Hepatocyte (in vitro differentiated cells): ENCODE data around the gene GPR22. TPM values are rescaled to one million over a fixed set of nuclear protein-coding genes. Genes with fewer than 3 reads are reported as not detected.

Experiments
- DNase-seq: peaks from one replicate; pipeline ENCODE4 v3.0.0-alpha.2; 2016; ENCODE audit warnings: low spot score
- H2AFZ ChIP-seq: fragments of 200-600 bp; sonication (generic); 2 replicates; pipeline ENCODE4 v1.6.0; 2016; ENCODE audit warnings: antibody characterized with exemption, mild to moderate bottlenecking
- H3K27ac ChIP-seq: fragments of 200-600 bp; sonication (generic); 2 replicates; pipeline ENCODE4 v1.5.1; 2016; ENCODE audit warnings: mild to moderate bottlenecking
- H3K27me3 ChIP-seq: fragments of 200-600 bp; sonication (generic); 2 replicates; pipeline ENCODE4 v1.6.1; 2016
- H3K36me3 ChIP-seq: fragments of 200-600 bp; sonication (generic); replicated peaks from 2 replicates; pipeline ENCODE4 v1.5.1; 2016; ENCODE audit warnings: low read depth; ENCODE audit not compliant: insufficient read depth
- H3K4me1 ChIP-seq: fragments of 200-600 bp; sonication (generic); 2 replicates; pipeline ENCODE4 v1.5.1; 2016; ENCODE audit warnings: mild to moderate bottlenecking, moderate library complexity; ENCODE audit not compliant: insufficient read depth
- H3K4me2 ChIP-seq: fragments of 200-600 bp; sonication (generic); 2 replicates; pipeline ENCODE4 v1.6.0; 2016
- H3K4me3 ChIP-seq: fragments of 200-600 bp; sonication (generic); 2 replicates; pipeline ENCODE4 v1.5.1; 2016; ENCODE audit warnings: mild to moderate bottlenecking
- H3K79me2 ChIP-seq: fragments of 200-600 bp; sonication (generic); 2 replicates; pipeline ENCODE4 v1.6.0; 2017; ENCODE audit warnings: mild to moderate bottlenecking
- H3K9me2 ChIP-seq: fragments of 200-600 bp; sonication (generic); replicated peaks from 2 replicates; pipeline ENCODE4 v1.6.0; 2017; ENCODE audit warnings: mild to moderate bottlenecking; ENCODE audit not compliant: insufficient read depth
- H3K9me3 ChIP-seq: fragments of 200-600 bp; sonication (generic); 2 replicates; pipeline ENCODE4 v1.5.1; 2016; ENCODE audit warnings: low read depth, mild to moderate bottlenecking
- H4K20me1 ChIP-seq: fragments of 200-600 bp; sonication (generic); 2 replicates; pipeline ENCODE4 v1.6.0; 2016; ENCODE audit warnings: mild to moderate bottlenecking; ENCODE audit not compliant: insufficient read depth, poor library complexity, severe bottlenecking
- EZH2 ChIP-seq: fragments of 200-600 bp; sonication (generic); IDR thresholded peaks from 2 replicates; pipeline ENCODE4 v1.6.1; 2016; ENCODE audit warnings: antibody characterized with exemption, mild to moderate bottlenecking, borderline replicate concordance
- EZH2phosphoT487 ChIP-seq: fragments of 200-600 bp; sonication (generic); IDR thresholded peaks from one replicate; pipeline ENCODE4 v1.6.1; 2018; ENCODE audit warnings: antibody characterized with exemption, mild to moderate bottlenecking, low read depth, moderate library complexity; ENCODE audit not compliant: unreplicated experiment, severe bottlenecking
- WGBS: methylation state at CpG from one replicate; pipeline ENCODE4 v1.1.6; 2016; ENCODE audit warnings: low lambda C conversion rate; ENCODE audit errors: missing lambda C conversion rate; 5-methylcytosine and 5-hydroxymethylcytosine counted together
- polyA plus RNA-seq: library from polyadenylated mRNA; unstranded; fragments of >200 nt; fragmentation: Nextera tagmentation; extraction: Ambion mirVana; gene quantifications from 2 replicates; pipeline ENCODE4 v1.2.1, GENCODE V29; 2016
- total RNA-seq: library from RNA; depleted of rRNA; stranded (reverse); fragments of >200 nt; gene quantifications from 2 replicates; pipeline ENCODE4 v1.2.3, GENCODE V29; 2014
- TF ChIP-seq, protein P1 (sequence below): fragments of 200-600 bp; sonication (generic); IDR thresholded peaks from 2 replicates; pipeline ENCODE4 v1.5.1; 2016; ENCODE audit warnings: antibody characterized with exemption, mild to moderate bottlenecking; ENCODE audit not compliant: poor library complexity

Gene GPR22
- total and polyA plus RNA-seq, 2 experiments from 2014 or later: 0.07 to 0.27 TPM

GRCh38 chr7:107486041-107486440 lies 16.2 kb downstream of the GPR22 start:
- WGBS: 94% methylated on average over 3 of the region's 3 CpGs
- H3K9me2 ChIP-seq: no peaks in the 10 kb centered on the region
- no peaks in the 10 kb centered on the region for H4K20me1 ChIP-seq
- H3K4me1 ChIP-seq: no peaks in the 10 kb centered on the region
- TF ChIP-seq EZH2phosphoT487: no peak
- TF ChIP-seq, protein P1, sequence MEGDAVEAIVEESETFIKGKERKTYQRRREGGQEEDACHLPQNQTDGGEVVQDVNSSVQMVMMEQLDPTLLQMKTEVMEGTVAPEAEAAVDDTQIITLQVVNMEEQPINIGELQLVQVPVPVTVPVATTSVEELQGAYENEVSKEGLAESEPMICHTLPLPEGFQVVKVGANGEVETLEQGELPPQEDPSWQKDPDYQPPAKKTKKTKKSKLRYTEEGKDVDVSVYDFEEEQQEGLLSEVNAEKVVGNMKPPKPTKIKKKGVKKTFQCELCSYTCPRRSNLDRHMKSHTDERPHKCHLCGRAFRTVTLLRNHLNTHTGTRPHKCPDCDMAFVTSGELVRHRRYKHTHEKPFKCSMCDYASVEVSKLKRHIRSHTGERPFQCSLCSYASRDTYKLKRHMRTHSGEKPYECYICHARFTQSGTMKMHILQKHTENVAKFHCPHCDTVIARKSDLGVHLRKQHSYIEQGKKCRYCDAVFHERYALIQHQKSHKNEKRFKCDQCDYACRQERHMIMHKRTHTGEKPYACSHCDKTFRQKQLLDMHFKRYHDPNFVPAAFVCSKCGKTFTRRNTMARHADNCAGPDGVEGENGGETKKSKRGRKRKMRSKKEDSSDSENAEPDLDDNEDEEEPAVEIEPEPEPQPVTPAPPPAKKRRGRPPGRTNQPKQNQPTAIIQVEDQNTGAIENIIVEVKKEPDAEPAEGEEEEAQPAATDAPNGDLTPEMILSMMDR: no peak
- no peak for TF ChIP-seq EZH2
- H3K27me3 ChIP-seq: no peaks in the 10 kb centered on the region
- H3K79me2 ChIP-seq: no peaks in the 10 kb centered on the region
- DNase-seq: no peak
- H3K27ac ChIP-seq: no peak overlapping the region
- no peaks in the 10 kb centered on the region for H3K36me3 ChIP-seq
- H3K9me3 ChIP-seq: no peaks in the 10 kb centered on the region
- H2AFZ ChIP-seq: no peak overlapping the region
- H3K4me3 ChIP-seq: no peak overlapping the region
- H3K4me2 ChIP-seq: no peak overlapping the region

GRCh38 chr7:107492875-107493274 lies 23.0 kb downstream of the GPR22 start:
- Histone ChIP-seq H3K4me2 (no peak overlapping the region), H3K9me3 (no peaks in the 10 kb centered on the region), H3K27ac (no peak overlapping the region), H3K4me3 (no peak overlapping the region), H3K9me2 (no peaks in the 10 kb centered on the region), H2AFZ (no peak overlapping the region), H3K36me3 (no peaks in the 10 kb centered on the region), H4K20me1 (no peaks in the 10 kb centered on the region), H3K27me3 (no peaks in the 10 kb centered on the region), H3K4me1 (peaks cover 3% of the 10 kb centered on the region), H3K79me2 (peaks cover 37% of the 10 kb centered on the region)
- TF ChIP-seq EZH2 (no peak), EZH2phosphoT487 (no peak)
- TF ChIP-seq, protein P1: no peak
- DNase-seq: no peak
- WGBS: 96% methylated on average over 2 of the region's 2 CpGs

- H3K9me3 ChIP-seq: no peaks in the 10 kb centered on the region
- no peak for DNase-seq
- no peaks in the 10 kb centered on the region for H4K20me1 ChIP-seq
- no peaks in the 10 kb centered on the region for H3K9me2 ChIP-seq
- H3K27ac ChIP-seq: no peak overlapping the region
- no peak for TF ChIP-seq EZH2
- no peak for TF ChIP-seq EZH2phosphoT487
- TF ChIP-seq, protein P1: no peak
- H3K4me2 ChIP-seq: no peak overlapping the region
- no peak overlapping the region for H3K4me3 ChIP-seq
- peaks cover 44% of the 10 kb centered on the region for H3K79me2 ChIP-seq
- H2AFZ ChIP-seq: no peak overlapping the region
- H3K27me3 ChIP-seq: no peaks in the 10 kb centered on the region
- H3K4me1 ChIP-seq: peaks cover 3% of the 10 kb centered on the region
- WGBS: 74% methylated on average over 3 of the region's 3 CpGs
- no peaks in the 10 kb centered on the region for H3K36me3 ChIP-seq
Observed at GRCh38 chr7:107494315-107494751, 24.5 kb downstream of the GPR22 start.

GRCh38 chr7:107494884-107495283 lies 25.0 kb downstream of the GPR22 start:
- Histone ChIP-seq H3K9me2 (no peaks in the 10 kb centered on the region), H3K4me2 (peak overlapping the region; percentile 23), H3K4me1 (peaks cover 3% of the 10 kb centered on the region), H3K79me2 (peaks cover 44% of the 10 kb centered on the region), H3K9me3 (no peaks in the 10 kb centered on the region), H3K27me3 (no peaks in the 10 kb centered on the region), H3K4me3 (no peak overlapping the region), H2AFZ (no peak overlapping the region), H3K27ac (peak overlapping the region; percentile 28), H3K36me3 (no peaks in the 10 kb centered on the region), H4K20me1 (no peaks in the 10 kb centered on the region)
- 90% methylated on average over 6 of the region's 6 CpGs for WGBS
- no peak for DNase-seq
- TF ChIP-seq EZH2phosphoT487: no peak
- TF ChIP-seq, protein P1: no peak
